ENCODE data around the gene ADAMTS6. TPM values are rescaled to one million over a fixed set of nuclear protein-coding genes. Genes with fewer than 3 reads are reported as not detected.

Gene ADAMTS6
- total and polyA plus RNA-seq, 2 donors (not counting 1 experiment from before 2014, with no cell fraction given): 3.6 to 12.3 TPM

DNA sequence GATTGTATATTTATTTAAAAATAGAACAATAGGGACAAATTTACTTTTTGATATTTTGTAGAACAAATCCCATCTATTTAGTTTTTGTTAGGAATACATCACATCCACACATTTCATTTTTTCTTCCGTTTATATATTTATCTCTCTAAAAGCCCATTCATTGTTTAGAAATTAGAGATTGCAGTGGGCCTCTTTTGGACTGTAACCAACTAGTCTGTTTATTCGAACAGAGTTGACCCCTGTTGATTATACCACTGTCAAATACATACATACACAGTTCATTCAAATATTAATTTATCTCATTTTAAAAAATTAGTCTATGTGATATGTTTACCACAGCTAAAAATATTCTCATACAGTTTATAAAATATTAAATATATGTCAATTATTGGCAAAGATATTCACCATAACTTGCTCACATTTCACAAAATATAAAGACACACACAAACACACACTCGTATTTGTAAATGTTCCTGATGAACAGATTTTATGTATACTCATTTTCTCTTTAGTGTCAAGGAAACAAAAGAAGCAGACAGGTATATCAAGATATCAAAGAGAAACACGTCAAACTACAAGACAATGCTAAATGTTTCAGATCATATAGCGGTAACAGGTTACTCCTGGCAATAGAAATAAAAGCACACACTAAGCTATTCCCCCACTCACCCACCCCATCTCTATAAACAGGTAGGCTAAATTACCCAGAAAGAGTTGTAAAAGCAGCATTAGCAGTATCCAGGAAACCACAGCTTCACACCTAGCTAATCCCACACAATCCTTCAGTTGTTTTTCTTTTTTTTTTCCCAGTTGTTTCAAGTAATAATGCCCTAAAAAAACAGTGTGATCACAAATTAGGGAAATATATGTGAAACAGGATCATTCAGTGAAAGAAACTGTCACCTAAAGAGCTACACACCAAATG, 283.9 kb downstream of the ADAMTS6 start:
- no peak overlapping the region for H3K27ac ChIP-seq (ENCODE audit: low read length in 2 of 2)
- WGBS (ENCODE audit: insufficient coverage): 83% methylated on average over 1 of the region's 5 CpGs
- no peaks in the 10 kb centered on the region for H3K4me1 ChIP-seq (ENCODE audit: control insufficient read depth in 2 of 2, insufficient read depth in 2 of 2, low read length in 2 of 2)

DNA sequence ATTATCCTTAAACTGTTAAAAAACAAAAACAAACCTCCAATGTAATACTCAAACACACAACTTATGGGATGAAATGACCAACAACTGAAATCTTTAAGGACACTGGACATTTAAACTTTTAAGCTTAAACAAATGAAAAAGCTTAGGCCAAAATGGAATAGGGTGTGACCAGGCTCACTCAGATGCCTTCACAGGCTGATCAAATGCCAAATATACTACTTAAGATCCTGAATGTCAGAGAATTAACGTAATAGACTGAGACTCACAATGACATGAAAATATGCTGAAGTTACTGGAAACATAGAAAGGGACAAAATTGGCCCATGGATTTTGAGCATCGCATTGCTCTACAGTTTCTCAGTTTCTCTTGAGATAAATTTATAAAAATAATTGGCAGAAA, 286.8 kb downstream of the ADAMTS6 start:
- Histone ChIP-seq H3K9me3 (ENCODE audit: control extremely low read depth in 1 of 3, control insufficient read depth in 2 of 3, insufficient read depth in 1 of 3, low read length in 2 of 3) (no peaks in the 10 kb centered on the region), H3K9ac (ENCODE audit: low read length) (no peak overlapping the region), H4K20me1 (ENCODE audit: control insufficient read depth, insufficient read depth, low read length, poor library complexity, severe bottlenecking) (no peaks in the 10 kb centered on the region), H3K4me3 (ENCODE audit: control extremely low read depth in 1 of 5, extremely low read depth in 1 of 5, insufficient read depth in 1 of 5, low read depth in 2 of 5, low read length in 4 of 5) (no peak overlapping the region), H3K27me3 (replicated peaks in 1 of 4; ENCODE audit: control extremely low read depth in 1 of 4, control insufficient read depth in 3 of 4, insufficient read depth in 4 of 4, low read length in 3 of 4) (no peaks in the 10 kb centered on the region), H3K4me1 (ENCODE audit: control insufficient read depth in 2 of 2, insufficient read depth in 2 of 2, low read length in 2 of 2) (no peaks in the 10 kb centered on the region), H3K4me2 (replicated peaks; ENCODE audit: low read depth, low read length, poor library complexity, severe bottlenecking) (no peak overlapping the region), H3K36me3 (replicated peaks in 1 of 2; ENCODE audit: control extremely low read depth in 1 of 2, control insufficient read depth in 1 of 2, extremely low read depth in 1 of 2, insufficient read depth in 2 of 2, low read length in 1 of 2) (no peaks in the 10 kb centered on the region), H3K79me2 (ENCODE audit: control insufficient read depth, insufficient read depth, low read length) (no peaks in the 10 kb centered on the region), H2AFZ (ENCODE audit: insufficient read depth, low read depth, low read length, poor library complexity, severe bottlenecking) (no peak overlapping the region), H3K27ac (ENCODE audit: low read length in 2 of 2) (no peak overlapping the region)
- Mint-ChIP-seq H3K9me3 (ENCODE audit: insufficient read depth) (no peaks in the 10 kb centered on the region), H3K4me1 (no peaks in the 10 kb centered on the region), H3K4me3 (no peak overlapping the region), H3K27me3 (no peaks in the 10 kb centered on the region), H3K27ac (no peak overlapping the region)
- TF ChIP-seq EZH2 (IDR thresholded peaks at IDR 0.05; ENCODE audit: borderline replicate concordance, insufficient read depth, low read depth, low read length, poor library complexity, severe bottlenecking): no peak
- TF ChIP-seq, protein P1, sequence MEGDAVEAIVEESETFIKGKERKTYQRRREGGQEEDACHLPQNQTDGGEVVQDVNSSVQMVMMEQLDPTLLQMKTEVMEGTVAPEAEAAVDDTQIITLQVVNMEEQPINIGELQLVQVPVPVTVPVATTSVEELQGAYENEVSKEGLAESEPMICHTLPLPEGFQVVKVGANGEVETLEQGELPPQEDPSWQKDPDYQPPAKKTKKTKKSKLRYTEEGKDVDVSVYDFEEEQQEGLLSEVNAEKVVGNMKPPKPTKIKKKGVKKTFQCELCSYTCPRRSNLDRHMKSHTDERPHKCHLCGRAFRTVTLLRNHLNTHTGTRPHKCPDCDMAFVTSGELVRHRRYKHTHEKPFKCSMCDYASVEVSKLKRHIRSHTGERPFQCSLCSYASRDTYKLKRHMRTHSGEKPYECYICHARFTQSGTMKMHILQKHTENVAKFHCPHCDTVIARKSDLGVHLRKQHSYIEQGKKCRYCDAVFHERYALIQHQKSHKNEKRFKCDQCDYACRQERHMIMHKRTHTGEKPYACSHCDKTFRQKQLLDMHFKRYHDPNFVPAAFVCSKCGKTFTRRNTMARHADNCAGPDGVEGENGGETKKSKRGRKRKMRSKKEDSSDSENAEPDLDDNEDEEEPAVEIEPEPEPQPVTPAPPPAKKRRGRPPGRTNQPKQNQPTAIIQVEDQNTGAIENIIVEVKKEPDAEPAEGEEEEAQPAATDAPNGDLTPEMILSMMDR (IDR thresholded peaks at IDR 0.05): no peak
- DNase-seq (no peak), ATAC-seq (ENCODE audit: low read depth) (no peak)
- intact Hi-C loops (cut with micrococcal nuclease): no loop called here
- POLR2A ChIA-PET: no interaction called here
- CTCF ChIA-PET: interaction anchor here (0.6 kb wide), 1 partner anchor 18 kb away, joined by 4 read pairs; no protein-coding TSS in a partner anchor
- WGBS (ENCODE audit: insufficient coverage): no CpG with 5 or more reads among the region's 2 CpGs

More for the DNA sequence above, 283.9 kb downstream of the ADAMTS6 start:
- Mint-ChIP-seq H3K27ac (no peak overlapping the region), H3K4me3 (no peak overlapping the region), H3K4me1 (no peaks in the 10 kb centered on the region), H3K27me3 (no peaks in the 10 kb centered on the region), H3K9me3 (ENCODE audit: insufficient read depth) (no peaks in the 10 kb centered on the region)
- Histone ChIP-seq H2AFZ (ENCODE audit: insufficient read depth, low read depth, low read length, poor library complexity, severe bottlenecking) (no peak overlapping the region), H3K27me3 (replicated peaks in 1 of 4; ENCODE audit: control extremely low read depth in 1 of 4, control insufficient read depth in 3 of 4, insufficient read depth in 4 of 4, low read length in 3 of 4) (no peaks in the 10 kb centered on the region), H3K4me3 (ENCODE audit: control extremely low read depth in 1 of 5, extremely low read depth in 1 of 5, insufficient read depth in 1 of 5, low read depth in 2 of 5, low read length in 4 of 5) (no peak overlapping the region), H3K9ac (ENCODE audit: low read length) (no peak overlapping the region), H4K20me1 (ENCODE audit: control insufficient read depth, insufficient read depth, low read length, poor library complexity, severe bottlenecking) (no peaks in the 10 kb centered on the region), H3K4me2 (replicated peaks; ENCODE audit: low read depth, low read length, poor library complexity, severe bottlenecking) (no peak overlapping the region), H3K9me3 (ENCODE audit: control extremely low read depth in 1 of 3, control insufficient read depth in 2 of 3, insufficient read depth in 1 of 3, low read length in 2 of 3) (no peaks in the 10 kb centered on the region), H3K79me2 (ENCODE audit: control insufficient read depth, insufficient read depth, low read length) (no peaks in the 10 kb centered on the region), H3K36me3 (replicated peaks in 1 of 2; ENCODE audit: control extremely low read depth in 1 of 2, control insufficient read depth in 1 of 2, extremely low read depth in 1 of 2, insufficient read depth in 2 of 2, low read length in 1 of 2) (no peaks in the 10 kb centered on the region)
- DNase-seq: no peak
- intact Hi-C loops (cut with micrococcal nuclease): no loop called here
- ATAC-seq (ENCODE audit: low read depth): no peak
- ChIA-PET CTCF (no interaction called here), POLR2A (no interaction called here)
- TF ChIP-seq EZH2 (IDR thresholded peaks at IDR 0.05; ENCODE audit: borderline replicate concordance, insufficient read depth, low read depth, low read length, poor library complexity, severe bottlenecking): no peak
- TF ChIP-seq, protein P1 (IDR thresholded peaks at IDR 0.05): no peak
